Osteocyte (in vitro differentiated cells): ENCODE measurements around the gene CCSER1. TPM values are rescaled to one million over a fixed set of nuclear protein-coding genes. Genes with fewer than 3 reads are reported as not detected.

Source experiments
- DNase-seq: peaks from one replicate; pipeline ENCODE4 v3.0.0; 2021; ENCODE audit warnings: mixed read lengths; ENCODE audit not compliant: unreplicated experiment; ENCODE audit errors: extremely low spot score
- H3K27ac Mint-ChIP-seq: one replicate; pipeline ENCODE4 v1.8.0; 2021; ENCODE audit warnings: mild to moderate bottlenecking, mixed read lengths; ENCODE audit not compliant: unreplicated experiment
- H3K27me3 Mint-ChIP-seq: one replicate; pipeline ENCODE4 v1.8.0; 2021; ENCODE audit warnings: mixed read lengths; ENCODE audit not compliant: unreplicated experiment
- H3K36me3 Mint-ChIP-seq: one replicate; pipeline ENCODE4 v1.8.0; 2021; ENCODE audit warnings: mixed read lengths; ENCODE audit not compliant: unreplicated experiment
- H3K4me1 Mint-ChIP-seq: one replicate; pipeline ENCODE4 v1.8.0; 2021; ENCODE audit warnings: mixed read lengths; ENCODE audit not compliant: unreplicated experiment
- H3K4me3 Mint-ChIP-seq: one replicate; pipeline ENCODE4 v1.8.0; 2021; ENCODE audit warnings: mild to moderate bottlenecking, moderate library complexity, mixed read lengths; ENCODE audit not compliant: unreplicated experiment
- H3K9me3 Mint-ChIP-seq: one replicate; pipeline ENCODE4 v1.8.0; 2021; ENCODE audit warnings: mixed read lengths; ENCODE audit not compliant: unreplicated experiment
- total RNA-seq: library from RNA; stranded (reverse); gene quantifications from 2 replicates; pipeline ENCODE4 v1.2.1, GENCODE V29; 2021
- TF ChIP-seq, protein P1 (sequence below): fragments of 200-600 bp; sonication (generic); IDR thresholded peaks from 2 replicates; pipeline ENCODE4 v1.5.0; 2021; ENCODE audit warnings: antibody characterized with exemption, mild to moderate bottlenecking, moderate library complexity

The CCSER1 gene
- total RNA-seq, 1 donor from 2014 or later: not detected

GRCh38 chr4:91070736-91071135 is 943.5 kb downstream of the CCSER1 start:
- Mint-ChIP-seq H3K9me3 (no peaks in the 10 kb centered on the region), H3K4me3 (no peak overlapping the region), H3K27me3 (no peaks in the 10 kb centered on the region), H3K4me1 (no peaks in the 10 kb centered on the region), H3K27ac (no peak overlapping the region), H3K36me3 (no peaks in the 10 kb centered on the region)
- no peak for DNase-seq
- TF ChIP-seq, protein P1, sequence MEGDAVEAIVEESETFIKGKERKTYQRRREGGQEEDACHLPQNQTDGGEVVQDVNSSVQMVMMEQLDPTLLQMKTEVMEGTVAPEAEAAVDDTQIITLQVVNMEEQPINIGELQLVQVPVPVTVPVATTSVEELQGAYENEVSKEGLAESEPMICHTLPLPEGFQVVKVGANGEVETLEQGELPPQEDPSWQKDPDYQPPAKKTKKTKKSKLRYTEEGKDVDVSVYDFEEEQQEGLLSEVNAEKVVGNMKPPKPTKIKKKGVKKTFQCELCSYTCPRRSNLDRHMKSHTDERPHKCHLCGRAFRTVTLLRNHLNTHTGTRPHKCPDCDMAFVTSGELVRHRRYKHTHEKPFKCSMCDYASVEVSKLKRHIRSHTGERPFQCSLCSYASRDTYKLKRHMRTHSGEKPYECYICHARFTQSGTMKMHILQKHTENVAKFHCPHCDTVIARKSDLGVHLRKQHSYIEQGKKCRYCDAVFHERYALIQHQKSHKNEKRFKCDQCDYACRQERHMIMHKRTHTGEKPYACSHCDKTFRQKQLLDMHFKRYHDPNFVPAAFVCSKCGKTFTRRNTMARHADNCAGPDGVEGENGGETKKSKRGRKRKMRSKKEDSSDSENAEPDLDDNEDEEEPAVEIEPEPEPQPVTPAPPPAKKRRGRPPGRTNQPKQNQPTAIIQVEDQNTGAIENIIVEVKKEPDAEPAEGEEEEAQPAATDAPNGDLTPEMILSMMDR: no peak

DNA sequence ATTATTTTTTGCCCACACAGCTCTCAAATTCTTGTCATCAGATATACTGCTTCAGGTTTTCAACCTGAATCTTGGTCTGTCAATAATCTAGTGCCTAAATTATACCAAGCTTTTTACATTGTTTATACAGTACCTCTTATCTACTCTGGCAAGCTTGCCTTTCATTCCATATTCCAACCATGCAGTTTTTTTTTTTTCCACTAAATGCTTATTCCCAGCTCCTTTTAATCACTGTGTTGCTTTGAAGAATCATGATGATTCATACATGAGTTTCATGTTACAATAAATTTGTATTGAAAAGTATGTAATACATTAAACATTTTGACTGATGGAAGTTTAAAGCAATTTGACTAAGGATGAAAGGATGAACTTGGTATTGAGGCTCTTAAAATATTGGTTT is 949.0 kb downstream of the CCSER1 start:
- Mint-ChIP-seq H3K9me3 (peaks cover 23% of the 10 kb centered on the region), H3K4me1 (no peaks in the 10 kb centered on the region), H3K4me3 (no peak overlapping the region), H3K27ac (no peak overlapping the region), H3K27me3 (no peaks in the 10 kb centered on the region), H3K36me3 (no peaks in the 10 kb centered on the region)
- TF ChIP-seq, protein P1: no peak
- DNase-seq: no peak

- H3K9me3 Mint-ChIP-seq: no peaks in the 10 kb centered on the region
- no peaks in the 10 kb centered on the region for H3K36me3 Mint-ChIP-seq
- no peaks in the 10 kb centered on the region for H3K4me1 Mint-ChIP-seq
- H3K27ac Mint-ChIP-seq: no peak overlapping the region
- H3K27me3 Mint-ChIP-seq: no peaks in the 10 kb centered on the region
- DNase-seq: no peak
- TF ChIP-seq, protein P1: no peak
- no peak overlapping the region for H3K4me3 Mint-ChIP-seq
These were observed 958.8 kb downstream of the CCSER1 start for GRCh38 chr4:91085961-91086360.

DNA sequence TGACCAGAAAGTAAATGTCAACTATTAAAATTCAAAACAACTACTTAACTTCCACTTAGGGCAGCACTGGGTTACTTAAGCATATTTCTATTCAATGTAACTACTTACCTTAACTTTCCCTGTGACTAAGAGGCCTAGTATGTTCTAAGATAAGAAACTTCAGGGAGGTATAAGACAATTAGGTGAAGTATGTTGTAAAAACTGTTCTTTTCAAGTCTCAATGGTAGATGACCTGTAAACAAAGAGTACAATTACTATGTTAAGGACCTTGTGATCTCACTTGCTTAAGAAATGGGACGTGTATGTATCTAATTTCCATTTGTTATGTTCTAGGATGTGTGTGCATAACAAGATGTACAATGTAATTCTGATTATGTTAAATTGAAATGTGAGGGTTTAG is 960.5 kb downstream of the CCSER1 start:
- Mint-ChIP-seq H3K27me3 (no peaks in the 10 kb centered on the region), H3K4me1 (no peaks in the 10 kb centered on the region), H3K4me3 (no peak overlapping the region), H3K27ac (no peak overlapping the region), H3K9me3 (no peaks in the 10 kb centered on the region), H3K36me3 (no peaks in the 10 kb centered on the region)
- DNase-seq: no peak
- TF ChIP-seq, protein P1: no peak

DNA sequence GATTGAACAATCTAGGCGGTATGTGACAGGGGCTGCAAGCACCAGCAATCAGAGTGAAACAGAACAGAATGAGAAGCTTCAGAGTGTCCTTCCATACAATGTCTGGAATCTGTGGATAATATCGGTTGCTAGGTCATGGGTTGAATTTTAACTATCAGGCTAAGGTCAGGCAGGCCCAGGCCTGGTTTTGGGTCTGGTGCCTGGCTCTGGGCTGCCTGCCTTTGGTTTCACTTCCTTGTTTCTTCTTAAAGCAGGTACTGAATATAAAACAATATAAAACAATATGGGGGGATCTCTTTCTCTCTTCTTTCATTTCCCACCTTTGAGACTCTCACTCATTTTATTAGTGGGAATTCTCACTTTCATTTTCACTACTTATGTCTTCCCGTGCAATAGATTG is 962.0 kb downstream of the CCSER1 start:
- TF ChIP-seq, protein P1: no peak
- no peaks in the 10 kb centered on the region for H3K4me1 Mint-ChIP-seq
- no peaks in the 10 kb centered on the region for H3K27me3 Mint-ChIP-seq
- H3K36me3 Mint-ChIP-seq: no peaks in the 10 kb centered on the region
- no peaks in the 10 kb centered on the region for H3K9me3 Mint-ChIP-seq
- H3K4me3 Mint-ChIP-seq: no peak overlapping the region
- H3K27ac Mint-ChIP-seq: no peak overlapping the region
- no peak for DNase-seq
